NB4 (cell line): ENCODE measurements around the gene SRP68.

ENCODE experiments used
- DNase-seq: peaks from one replicate; pipeline ENCODE4 v3.0.0; 2010; ENCODE audit warnings: low read depth
- H3K4me3 ChIP-seq: one replicate; pipeline ENCODE4 v1.5.1; 2011; ENCODE audit warnings: mild to moderate bottlenecking, low read depth, low read length, moderate library complexity
- CTCF ChIP-seq: IDR thresholded peaks from one replicate; pipeline ENCODE4 v1.5.1; 2012; ENCODE audit warnings: low read depth, low read length
- MAX ChIP-seq: IDR thresholded peaks from 2 replicates; pipeline ENCODE4 v1.6.1; 2011; ENCODE audit warnings: low read depth, low read length
- MYC ChIP-seq: IDR thresholded peaks from 2 replicates; pipeline ENCODE4 v1.6.1; 2011; ENCODE audit warnings: low read depth, low read length
- POLR2A ChIP-seq: IDR thresholded peaks from 2 replicates; pipeline ENCODE4 v1.6.1; 2011; ENCODE audit warnings: mild to moderate bottlenecking; ENCODE audit not compliant: insufficient read length; ENCODE audit errors: extremely low read depth

SRP68 gene

GRCh38 chr17:76086384-76086783, 14.1 kb upstream of the SRP68 start:
- no peak for DNase-seq
- H3K4me3 ChIP-seq = no peak overlapping the region
- TF ChIP-seq MYC (no peak), POLR2A (no peak), CTCF (no peak), MAX (no peak)

GRCh38 chr17:76085731-76086366, 13.5 kb upstream of the SRP68 start:
- no peak overlapping the region for H3K4me3 ChIP-seq
- DNase-seq = no peak
- TF ChIP-seq POLR2A (no peak), MAX (no peak), CTCF (no peak), MYC (no peak)

GRCh38 chr17:76085066-76085730, 12.9 kb upstream of the SRP68 start:
- DNase-seq = no peak
- no peak overlapping the region for H3K4me3 ChIP-seq
- no peak for TF ChIP-seq MYC
- no peak for TF ChIP-seq CTCF
- TF ChIP-seq POLR2A = no peak
- no peak for TF ChIP-seq MAX

- H3K4me3 ChIP-seq = no peak overlapping the region
- no peak for DNase-seq
- TF ChIP-seq POLR2A (no peak), MAX (no peak), MYC (no peak), CTCF (no peak)
Observed at GRCh38 chr17:76083536-76084182, 11.3 kb upstream of the SRP68 start.

GRCh38 chr17:76082326-76083251, 10.3 kb upstream of the SRP68 start:
- H3K4me3 ChIP-seq = no peak overlapping the region
- DNase-seq = no peak
- TF ChIP-seq MAX (no peak), CTCF (no peak)
